HG03558 (cell line): ENCODE data around the gene XAGE3.
"Not testable (repeated sequence)": the region's sequence is repeated elsewhere in the genome, so short reads cannot be mapped to it uniquely, and the experiment has no call there.

Experiments used
- ATAC-seq: cut with Tn5 transposase; IDR thresholded peaks from one replicate; pipeline ENCODE4 v1.9.1; 2021; ENCODE audit warnings: moderate number of reproducible peaks; ENCODE audit not compliant: unreplicated experiment; ENCODE audit errors: extremely low read depth

The XAGE3 gene

GRCh38 chrX:52867610-52868348, at the start of gene XAGE3:
XAGE3 (minus strand) TSS chrX:52868083; CDS start chrX:52867133, 950 bp downstream.
- no peak for ATAC-seq

GRCh38 chrX:52914704-52915103, 46.8 kb upstream of the XAGE3 start:
- ATAC-seq, result not testable (repeated sequence)

- ATAC-seq, result not testable (repeated sequence)
Measured at GRCh38 chrX:52913681-52914080, 45.8 kb upstream of the XAGE3 start.

DNA sequence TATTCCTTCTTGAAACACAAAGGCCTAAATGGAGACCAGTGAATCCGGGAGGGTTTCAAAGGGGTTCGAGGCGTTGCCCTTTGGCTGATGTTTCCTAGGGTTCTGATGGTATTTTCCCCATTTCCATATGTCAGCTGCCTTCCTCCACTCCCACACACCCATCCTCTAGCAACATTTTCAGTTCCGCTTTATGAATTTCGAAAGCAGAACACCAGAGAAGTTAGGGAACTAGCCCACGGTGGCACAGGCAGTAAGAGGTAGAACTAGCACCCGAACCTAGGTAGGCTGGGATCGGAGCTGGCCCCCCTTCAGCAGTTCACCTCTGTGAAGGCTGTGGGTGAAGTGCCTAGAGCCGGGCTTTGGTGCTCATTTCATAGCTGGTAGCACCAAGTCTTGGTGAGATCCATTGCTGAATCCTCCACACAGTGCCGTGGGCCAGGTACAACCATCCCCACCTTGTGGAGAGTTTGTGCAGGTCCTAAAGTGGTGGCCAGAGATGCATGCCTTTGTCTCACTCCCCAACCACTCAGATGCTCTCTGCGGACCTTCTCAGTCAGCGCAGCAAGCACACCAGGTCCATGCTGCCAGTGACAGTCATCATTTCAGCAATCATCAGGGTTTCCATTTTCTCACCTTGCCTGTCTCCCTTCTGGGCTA, 41.6 kb upstream of the XAGE3 start:
- not testable (repeated sequence) for ATAC-seq

DNA sequence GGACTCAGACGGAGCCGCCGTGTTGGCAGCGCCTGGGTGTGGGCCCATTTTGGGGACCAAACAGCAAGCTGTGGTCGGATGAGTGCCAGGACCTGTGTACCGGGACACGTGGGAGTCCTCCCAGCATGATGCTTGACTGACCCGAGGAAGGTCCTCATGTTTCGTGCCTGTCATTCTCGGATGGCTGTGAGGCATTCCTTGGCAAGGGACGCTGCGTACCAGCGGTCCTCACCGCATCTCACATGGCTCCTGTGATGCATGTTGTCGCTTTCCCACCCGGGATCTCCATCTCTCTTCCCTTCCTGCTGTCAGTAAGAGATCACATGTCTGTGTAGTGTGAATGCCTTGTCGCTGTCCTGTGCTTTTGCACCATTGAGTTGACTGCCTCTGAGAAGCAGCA, 40.0 kb upstream of the XAGE3 start:
- ATAC-seq, result not testable (repeated sequence)

- not testable (repeated sequence) for ATAC-seq
Measured at GRCh38 chrX:52907137-52907536, 39.3 kb upstream of the XAGE3 start.

DNA sequence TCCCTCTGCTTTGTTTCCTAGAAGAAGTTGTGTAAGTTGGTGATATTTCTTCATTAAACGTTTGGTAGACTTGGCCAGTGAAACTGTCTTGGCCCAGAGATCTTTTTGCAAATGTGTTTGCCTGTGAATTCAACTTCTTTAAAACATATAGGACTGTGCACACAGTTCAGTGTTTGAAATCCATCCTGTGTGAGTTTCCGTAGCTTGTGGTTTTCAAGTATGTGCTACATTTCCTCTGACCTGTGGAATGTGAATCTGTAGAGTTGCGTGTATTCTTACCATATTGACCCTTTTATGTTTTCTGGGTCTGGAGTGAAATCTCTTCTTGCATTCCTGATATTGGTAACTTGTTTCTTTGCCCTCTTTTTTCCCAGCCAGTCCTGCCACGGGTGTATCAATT, 38.2 kb upstream of the XAGE3 start:
- not testable (repeated sequence) for ATAC-seq

- ATAC-seq, result not testable (repeated sequence)
Measured at GRCh38 chrX:52905531-52905930, 37.6 kb upstream of the XAGE3 start.

DNA sequence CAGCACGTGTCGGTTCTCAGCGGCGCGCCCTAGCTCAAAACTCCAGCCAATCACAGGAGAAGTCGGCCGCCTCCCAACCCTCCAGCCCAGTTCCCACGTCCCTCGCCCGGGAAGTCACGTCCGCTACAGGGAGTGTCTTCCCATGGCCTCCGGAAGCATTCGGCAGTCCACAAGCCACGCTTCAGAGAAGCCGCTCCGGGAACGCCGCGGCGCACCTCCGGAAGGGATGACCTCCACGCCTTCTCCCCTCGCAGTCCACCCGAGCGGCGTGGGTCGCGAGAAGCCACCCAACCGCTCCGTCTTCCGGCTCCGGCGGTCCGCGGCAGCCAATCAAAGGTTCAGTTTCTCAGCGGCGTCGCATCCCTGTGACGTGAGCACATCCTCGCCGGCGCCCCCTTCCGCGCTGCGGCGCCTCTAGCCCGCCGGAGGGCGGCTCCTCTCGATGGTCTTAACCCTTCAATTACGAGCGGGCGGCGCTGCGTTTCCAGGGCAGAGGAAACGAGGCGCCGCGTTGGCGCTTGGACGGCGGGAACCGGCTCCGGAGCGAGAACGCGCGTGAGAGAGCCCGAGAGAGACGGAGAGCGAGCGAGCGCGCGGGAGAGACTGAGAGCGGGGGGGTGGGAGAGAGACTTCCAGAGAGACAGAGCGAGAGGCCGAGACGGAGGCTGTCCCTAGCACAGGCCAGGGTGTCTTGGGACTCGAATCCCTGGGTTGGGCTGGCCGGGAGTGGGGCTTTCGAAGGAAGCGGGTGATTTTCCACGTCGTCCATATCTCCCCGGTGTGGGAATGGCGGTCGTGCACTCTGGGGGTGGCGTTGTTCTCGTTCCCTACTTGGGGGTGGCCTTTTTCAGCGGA, 29.2 kb upstream of the XAGE3 start, which contains the start of gene FAM156B:
Gene FAM156B, plus strand, starts transcription at position 476 of the 855 bp plus-strand sequence. CDS start 9,896 bp downstream, outside the sequence.
- ATAC-seq, result peak; percentile 74

GRCh38 chrX:52896438-52896837, 28.6 kb upstream of the XAGE3 start:
- peak; percentile 20 for ATAC-seq

DNA sequence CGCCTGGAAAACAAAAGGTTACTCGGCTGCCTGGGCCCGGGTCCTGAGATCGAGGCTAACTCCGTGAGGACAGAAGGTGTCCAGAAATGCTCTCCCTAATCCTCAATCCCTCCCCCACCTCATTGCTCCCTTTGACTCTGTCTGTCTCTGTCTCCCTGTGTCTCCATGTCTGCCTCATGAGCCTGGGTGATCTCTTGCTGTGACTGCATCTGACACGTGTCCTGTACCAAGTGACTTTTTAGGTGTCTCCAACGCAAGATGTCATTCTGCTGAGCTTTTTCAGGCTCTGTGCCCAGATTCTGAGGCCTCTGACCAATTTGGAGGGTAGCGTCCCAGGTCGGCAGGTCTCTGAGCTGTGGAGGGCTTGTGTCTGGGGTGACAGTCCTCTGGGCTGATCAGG, 20.2 kb upstream of the XAGE3 start:
- not testable (repeated sequence) for ATAC-seq

DNA sequence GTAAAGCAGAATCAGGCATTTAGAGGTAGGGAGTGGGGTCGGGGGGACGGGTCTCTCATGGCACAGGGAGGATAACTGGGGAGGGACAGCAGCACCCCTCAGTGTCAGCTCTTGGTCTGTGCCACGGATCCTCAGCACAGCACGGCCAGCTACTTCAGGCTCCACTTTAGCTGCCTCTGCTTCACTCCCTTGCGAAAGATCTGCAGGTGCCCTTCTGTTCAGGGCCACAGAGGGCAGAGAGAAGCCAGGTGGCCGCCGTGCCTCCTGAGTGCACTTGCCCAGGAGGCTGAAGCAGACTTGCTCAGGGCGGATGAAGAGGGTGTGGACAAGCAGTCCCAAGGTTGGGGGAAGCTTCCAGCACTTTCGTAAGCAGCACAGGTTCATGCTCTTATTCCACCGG, 19.6 kb upstream of the XAGE3 start:
- not testable (repeated sequence) for ATAC-seq

GRCh38 chrX:52876386-52876785, 8.5 kb upstream of the XAGE3 start:
- ATAC-seq, result not testable (repeated sequence)

DNA sequence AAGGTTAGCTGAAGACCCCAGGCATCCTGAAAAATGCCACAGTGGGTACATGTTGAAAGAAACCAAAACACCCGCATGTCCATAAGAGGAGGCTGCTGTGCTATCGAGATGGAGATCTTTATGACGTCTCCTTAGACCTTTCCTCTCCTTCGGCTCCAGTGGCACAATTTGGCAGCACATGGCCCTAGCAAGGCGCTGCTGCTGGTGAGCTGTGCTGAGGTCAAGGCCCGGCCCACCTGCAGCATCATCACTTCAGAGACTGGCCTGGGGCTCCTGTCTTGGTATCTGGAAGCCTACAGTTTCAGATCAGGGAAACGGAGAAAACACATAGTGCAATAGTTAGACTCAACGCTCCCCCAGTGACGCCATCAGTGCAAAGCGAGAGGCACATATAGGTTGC, 7.6 kb upstream of the XAGE3 start:
- not testable (repeated sequence) for ATAC-seq

DNA sequence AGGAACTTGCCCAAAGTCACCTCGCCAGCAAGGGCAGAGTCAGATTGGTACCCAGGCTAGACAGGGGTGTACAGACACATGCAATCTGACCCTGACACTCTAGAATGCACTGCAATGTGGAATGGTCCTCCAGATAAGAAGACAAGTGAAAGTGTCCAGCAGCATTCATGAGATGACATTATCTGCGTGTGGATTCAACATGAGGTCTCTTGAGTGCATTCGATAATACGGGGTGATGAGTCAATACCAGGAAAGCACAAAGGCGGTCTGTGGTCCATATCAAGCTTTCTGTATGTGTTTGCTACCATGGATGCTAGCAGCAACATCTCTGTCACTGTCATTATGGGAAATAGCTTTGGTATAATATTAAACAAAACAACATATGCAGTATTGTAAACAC, 6.8 kb upstream of the XAGE3 start:
- ATAC-seq, result no peak

DNA sequence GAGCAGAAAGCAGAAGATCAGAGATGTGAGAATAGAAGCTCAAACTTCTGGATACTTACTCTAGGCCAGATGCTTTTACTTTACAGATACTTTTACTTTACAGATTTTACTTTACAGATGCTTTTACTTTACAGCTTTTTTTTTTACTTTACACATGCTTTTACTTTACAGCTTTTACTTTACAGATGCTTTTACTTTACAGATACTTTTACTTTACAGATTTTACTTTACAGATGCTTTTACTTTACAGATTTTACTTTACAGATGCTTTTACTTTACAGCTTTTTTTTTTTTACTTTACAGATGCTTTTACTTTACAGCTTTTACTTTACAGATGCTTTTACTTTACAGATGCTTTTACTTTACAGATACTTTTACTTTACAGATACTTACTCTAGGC, 5.9 kb upstream of the XAGE3 start:
- not testable (repeated sequence) for ATAC-seq

DNA sequence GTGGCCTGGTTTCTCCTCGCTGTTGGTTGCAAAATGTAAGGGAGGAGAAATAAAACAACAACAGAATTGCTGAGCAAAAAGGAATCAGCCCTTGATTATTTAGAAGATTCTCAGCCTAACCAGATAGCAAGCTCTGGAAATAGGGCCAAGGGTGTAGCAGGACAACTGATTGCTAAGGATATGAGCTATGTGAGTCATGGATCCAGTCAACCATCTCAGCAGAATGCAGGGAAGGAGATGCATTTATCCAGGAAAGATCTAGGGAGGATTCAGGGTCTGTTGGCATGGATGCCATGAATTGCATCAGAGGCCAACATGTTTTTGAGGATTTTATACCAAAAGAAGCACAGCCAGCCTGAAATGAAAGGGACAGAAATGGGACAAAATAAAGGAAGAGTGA, 2.2 kb upstream of the XAGE3 start:
- no peak for ATAC-seq

DNA sequence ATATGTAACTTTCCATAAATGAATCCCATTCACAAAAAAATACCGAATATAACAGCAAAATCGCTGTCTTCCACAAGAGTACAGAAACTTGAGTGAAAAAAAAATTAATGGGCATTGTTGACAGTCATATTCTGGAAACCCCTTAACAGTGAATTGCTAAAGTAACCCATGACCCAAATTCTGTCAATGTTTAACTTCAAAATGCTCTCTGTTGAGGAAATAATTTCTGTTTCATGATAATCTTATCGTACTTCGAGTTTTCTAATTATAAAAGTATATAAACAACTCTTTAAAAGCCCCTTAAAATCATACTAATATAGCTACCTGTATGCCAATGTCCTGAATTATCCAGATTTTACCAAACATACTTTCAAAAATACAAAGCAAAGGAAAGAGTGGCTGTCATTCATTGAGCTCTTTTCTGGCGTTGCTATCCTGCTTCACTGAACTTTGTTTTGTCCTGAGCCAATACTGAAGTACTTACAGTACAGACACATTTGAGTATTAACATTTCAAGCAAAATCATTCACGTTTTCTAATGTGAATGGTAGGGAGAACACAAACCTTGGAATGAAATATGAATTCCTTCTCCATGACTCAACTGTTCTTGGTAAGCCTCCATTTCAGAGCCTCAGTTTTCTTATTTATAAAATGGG, 2.4 kb downstream of the XAGE3 start:
- no peak for ATAC-seq

GRCh38 chrX:52856991-52857525, 10.8 kb downstream of the XAGE3 start:
- not testable (repeated sequence) for ATAC-seq
